ENCODE results near the gene INTU. TPM values are rescaled to one million over a fixed set of nuclear protein-coding genes. Genes with fewer than 3 reads are reported as not detected.
"Not testable (repeated sequence)": the region's sequence is repeated elsewhere in the genome, so short reads cannot be mapped to it uniquely, and the experiment has no call there.

Gene INTU
- 26.9 TPM for total RNA-seq

GRCh38 chr4:127632420-127633403 lies at the start of gene INTU:
Gene INTU (plus strand): TSS chr4:127632957. CDS start chr4:127633035, 78 bp downstream.
- FAIRE-seq: peak; percentile 8
- DNase-seq (ENCODE audit: low spot score in 2 of 2): peak; percentile 74 to 76

GRCh38 chr4:127586496-127586895 lies 46.3 kb upstream of the INTU start:
- DNase-seq (ENCODE audit: low spot score in 2 of 2); FAIRE-seq: not testable (repeated sequence)

GRCh38 chr4:127586922-127587571 lies 45.7 kb upstream of the INTU start:
- no peak for DNase-seq (ENCODE audit: low spot score in 2 of 2)
- no peak for FAIRE-seq

- not testable (repeated sequence) for DNase-seq (ENCODE audit: low spot score in 2 of 2); FAIRE-seq
Measured at GRCh38 chr4:127589153-127589552, 43.6 kb upstream of the INTU start.

- DNase-seq (ENCODE audit: low spot score in 2 of 2) (no peak), FAIRE-seq (no peak)
Measured at GRCh38 chr4:127598656-127599055, 34.1 kb upstream of the INTU start.

GRCh38 chr4:127601029-127601428 lies 31.7 kb upstream of the INTU start:
- DNase-seq (ENCODE audit: low spot score in 2 of 2) (no peak), FAIRE-seq (peak; percentile 83)

GRCh38 chr4:127604949-127605709 lies 27.6 kb upstream of the INTU start:
- DNase-seq (ENCODE audit: low spot score in 2 of 2) (no peak), FAIRE-seq (peak; percentile 98)

- FAIRE-seq (no peak), DNase-seq (ENCODE audit: low spot score in 2 of 2) (no peak)
Measured at GRCh38 chr4:127606823-127607222, 25.9 kb upstream of the INTU start.

GRCh38 chr4:127609484-127609883 lies 23.3 kb upstream of the INTU start:
- DNase-seq (ENCODE audit: low spot score in 2 of 2): no peak
- no peak for FAIRE-seq

GRCh38 chr4:127610488-127610887 lies 22.3 kb upstream of the INTU start:
- no peak for FAIRE-seq
- DNase-seq (ENCODE audit: low spot score in 2 of 2): no peak

- no peak for FAIRE-seq
- DNase-seq (ENCODE audit: low spot score in 2 of 2): no peak
Measured at GRCh38 chr4:127616898-127617297, 15.9 kb upstream of the INTU start.

GRCh38 chr4:127618427-127618826 lies 14.3 kb upstream of the INTU start:
- FAIRE-seq: no peak
- no peak for DNase-seq (ENCODE audit: low spot score in 2 of 2)

- DNase-seq (ENCODE audit: low spot score in 2 of 2): no peak
- FAIRE-seq: no peak
Measured at GRCh38 chr4:127622621-127622920, 10.2 kb upstream of the INTU start.

- DNase-seq (ENCODE audit: low spot score in 2 of 2) (peak; percentile 38 to 39), FAIRE-seq (no peak)
Measured at GRCh38 chr4:127622921-127623796, 9.6 kb upstream of the INTU start.

- FAIRE-seq (no peak), DNase-seq (ENCODE audit: low spot score in 2 of 2) (peak in 1 of 2 donors; percentile 35)
Measured at GRCh38 chr4:127623797-127624083, 9.0 kb upstream of the INTU start.

- FAIRE-seq: no peak
- DNase-seq (ENCODE audit: low spot score in 2 of 2): no peak
Measured at GRCh38 chr4:127624173-127624572, 8.6 kb upstream of the INTU start.

- DNase-seq (ENCODE audit: low spot score in 2 of 2) (no peak), FAIRE-seq (no peak)
Measured at GRCh38 chr4:127629371-127629770, 3.4 kb upstream of the INTU start.

- FAIRE-seq (no peak), DNase-seq (ENCODE audit: low spot score in 2 of 2) (no peak)
Measured at GRCh38 chr4:127630152-127630551, 2.6 kb upstream of the INTU start.

- FAIRE-seq (no peak), DNase-seq (ENCODE audit: low spot score in 2 of 2) (no peak)
Measured at GRCh38 chr4:127631420-127631819, 1.3 kb upstream of the INTU start.

GRCh38 chr4:127634181-127634580 lies 1.4 kb downstream of the INTU start:
- FAIRE-seq: no peak

More at GRCh38 chr4:127634181-127634580, 1.4 kb downstream of the INTU start:
- no peak for DNase-seq (ENCODE audit: low spot score in 2 of 2)

Measured in frontal cortex (tissue), 4 donors.